C1 segment of cervical spinal cord (tissue), 14 donors: Measurements from ENCODE around the gene KCTD16.

Experiments
- DNase-seq, 14 donors: peaks; one replicate each; lab custom pipeline; 2025; lab: John Stamatoyannopoulos, UW

The KCTD16 gene

GRCh38 chr5:144284931-144285502 lies 114.3 kb downstream of the KCTD16 start:
- DNase-seq: no peak

GRCh38 chr5:144289277-144289676 lies 118.6 kb downstream of the KCTD16 start:
- DNase-seq: no peak

GRCh38 chr5:144292029-144292428 lies 121.4 kb downstream of the KCTD16 start:
- no peak for DNase-seq

- no peak for DNase-seq
Observed at GRCh38 chr5:144295284-144295683, 124.6 kb downstream of the KCTD16 start.

GRCh38 chr5:144297081-144297480 lies 126.4 kb downstream of the KCTD16 start:
- no peak for DNase-seq

- DNase-seq: no peak
Observed at GRCh38 chr5:144298658-144299057, 128.0 kb downstream of the KCTD16 start.

GRCh38 chr5:144304688-144305087 lies 134.0 kb downstream of the KCTD16 start:
- DNase-seq: no peak

- no peak for DNase-seq
Observed at GRCh38 chr5:144307736-144308135, 137.1 kb downstream of the KCTD16 start.

- DNase-seq: no peak
Observed at GRCh38 chr5:144308174-144308573, 137.5 kb downstream of the KCTD16 start.

GRCh38 chr5:144308906-144309670 lies 138.4 kb downstream of the KCTD16 start:
- DNase-seq: no peak

- DNase-seq: no peak
Observed at GRCh38 chr5:144310621-144311020, 139.9 kb downstream of the KCTD16 start.

- no peak for DNase-seq
Observed at GRCh38 chr5:144313147-144313726, 142.6 kb downstream of the KCTD16 start.

GRCh38 chr5:144315026-144315425 lies 144.4 kb downstream of the KCTD16 start:
- no peak for DNase-seq

GRCh38 chr5:144315994-144316634 lies 145.4 kb downstream of the KCTD16 start:
- no peak for DNase-seq

- no peak for DNase-seq
Observed at GRCh38 chr5:144318011-144318410, 147.3 kb downstream of the KCTD16 start.

- DNase-seq: no peak
Observed at GRCh38 chr5:144318460-144318859, 147.8 kb downstream of the KCTD16 start.

GRCh38 chr5:144323181-144323580 lies 152.5 kb downstream of the KCTD16 start:
- no peak for DNase-seq

GRCh38 chr5:144325532-144325931 lies 154.9 kb downstream of the KCTD16 start:
- DNase-seq: no peak

GRCh38 chr5:144328494-144328893 lies 157.8 kb downstream of the KCTD16 start:
- DNase-seq: no peak

GRCh38 chr5:144328980-144329379 lies 158.3 kb downstream of the KCTD16 start:
- no peak for DNase-seq

GRCh38 chr5:144329681-144330080 lies 159.0 kb downstream of the KCTD16 start:
- DNase-seq: no peak

- DNase-seq: no peak
Observed at GRCh38 chr5:144331361-144331760, 160.7 kb downstream of the KCTD16 start.

- no peak for DNase-seq
Observed at GRCh38 chr5:144332265-144332664, 161.6 kb downstream of the KCTD16 start.
